Fibroblast of skin of back (primary cell): ENCODE data around the gene GRB10.
A peak's percentile ranks its signal among the peaks of the same experiment; 100 is the strongest.

Source experiments
- DNase-seq: peaks from one replicate; pipeline ENCODE4 v3.0.0-alpha.2; 2013

Gene GRB10

GRCh38 chr7:50687575-50688225 lies 95.0 kb downstream of the GRB10 start:
- DNase-seq: no peak

GRCh38 chr7:50687096-50687495 lies 95.6 kb downstream of the GRB10 start:
- no peak for DNase-seq

GRCh38 chr7:50685135-50686065 lies 97.3 kb downstream of the GRB10 start:
- no peak for DNase-seq

- DNase-seq: no peak
These were observed 98.0 kb downstream of the GRB10 start for GRCh38 chr7:50684713-50685075.

- DNase-seq: no peak
These were observed 98.5 kb downstream of the GRB10 start for GRCh38 chr7:50684011-50684712.

- DNase-seq: no peak
These were observed 100.1 kb downstream of the GRB10 start for GRCh38 chr7:50682573-50682972.

- no peak for DNase-seq
These were observed 100.6 kb downstream of the GRB10 start for GRCh38 chr7:50682079-50682478.

- DNase-seq: no peak
These were observed 101.2 kb downstream of the GRB10 start for GRCh38 chr7:50681432-50682045.

- DNase-seq: peak; percentile 29
These were observed 103.3 kb downstream of the GRB10 start for GRCh38 chr7:50679218-50680007.

- no peak for DNase-seq
These were observed 104.1 kb downstream of the GRB10 start for GRCh38 chr7:50678586-50678985.

GRCh38 chr7:50677638-50677996 lies 105.1 kb downstream of the GRB10 start:
- no peak for DNase-seq

GRCh38 chr7:50676740-50677637 lies 105.7 kb downstream of the GRB10 start:
- DNase-seq: no peak

- no peak for DNase-seq
These were observed 106.6 kb downstream of the GRB10 start for GRCh38 chr7:50676079-50676478.

GRCh38 chr7:50674896-50675835 lies 107.5 kb downstream of the GRB10 start:
- no peak for DNase-seq

GRCh38 chr7:50674299-50674698 lies 108.4 kb downstream of the GRB10 start:
- DNase-seq: no peak

- no peak for DNase-seq
These were observed 109.6 kb downstream of the GRB10 start for GRCh38 chr7:50673096-50673495.

GRCh38 chr7:50672045-50672444 lies 110.7 kb downstream of the GRB10 start:
- no peak for DNase-seq

GRCh38 chr7:50671386-50671785 lies 111.3 kb downstream of the GRB10 start:
- no peak for DNase-seq

- DNase-seq: no peak
These were observed 112.8 kb downstream of the GRB10 start for GRCh38 chr7:50669890-50670289.

- peak; percentile 29 for DNase-seq
These were observed 114.9 kb downstream of the GRB10 start for GRCh38 chr7:50667789-50668226.
